Neural progenitor cell (in vitro differentiated cells): ENCODE measurements around the gene GINS1.

Source experiments
- EZH2 ChIP-seq: fragments of 200-600 bp; sonication (generic); IDR thresholded peaks from 2 replicates; pipeline ENCODE4 v1.6.1; 2017; ENCODE audit warnings: antibody characterized with exemption, mild to moderate bottlenecking, moderate library complexity
- EZH2phosphoT487 ChIP-seq: fragments of 200-600 bp; sonication (generic); IDR thresholded peaks from 2 replicates; pipeline ENCODE4 v1.6.1; 2017; ENCODE audit warnings: antibody characterized with exemption
- TF ChIP-seq, protein P1 (sequence below): fragments of 200-600 bp; sonication (generic); IDR thresholded peaks from 2 replicates; pipeline ENCODE4 v1.5.1; 2017; ENCODE audit warnings: antibody characterized with exemption, mild to moderate bottlenecking

DNA sequence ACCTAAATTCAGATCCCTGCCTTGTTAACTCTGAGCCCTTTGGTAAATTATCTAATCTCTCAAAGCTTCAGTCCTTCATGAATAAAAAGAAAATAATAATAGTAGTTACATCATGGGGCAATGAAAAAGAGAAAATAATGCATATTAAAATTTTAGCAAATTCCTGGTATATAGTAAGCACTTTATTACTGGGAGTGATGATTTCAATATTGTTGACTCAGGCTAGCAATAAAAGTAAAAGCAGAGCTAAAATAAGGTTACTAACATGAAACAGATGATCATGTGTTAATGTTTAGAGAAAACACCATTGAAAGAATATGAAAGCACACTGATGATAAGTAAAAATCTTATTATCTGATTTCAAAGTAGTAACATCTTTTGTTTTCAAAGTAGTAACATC lies 13.6 kb downstream of the GINS1 start:
- TF ChIP-seq, protein P1, sequence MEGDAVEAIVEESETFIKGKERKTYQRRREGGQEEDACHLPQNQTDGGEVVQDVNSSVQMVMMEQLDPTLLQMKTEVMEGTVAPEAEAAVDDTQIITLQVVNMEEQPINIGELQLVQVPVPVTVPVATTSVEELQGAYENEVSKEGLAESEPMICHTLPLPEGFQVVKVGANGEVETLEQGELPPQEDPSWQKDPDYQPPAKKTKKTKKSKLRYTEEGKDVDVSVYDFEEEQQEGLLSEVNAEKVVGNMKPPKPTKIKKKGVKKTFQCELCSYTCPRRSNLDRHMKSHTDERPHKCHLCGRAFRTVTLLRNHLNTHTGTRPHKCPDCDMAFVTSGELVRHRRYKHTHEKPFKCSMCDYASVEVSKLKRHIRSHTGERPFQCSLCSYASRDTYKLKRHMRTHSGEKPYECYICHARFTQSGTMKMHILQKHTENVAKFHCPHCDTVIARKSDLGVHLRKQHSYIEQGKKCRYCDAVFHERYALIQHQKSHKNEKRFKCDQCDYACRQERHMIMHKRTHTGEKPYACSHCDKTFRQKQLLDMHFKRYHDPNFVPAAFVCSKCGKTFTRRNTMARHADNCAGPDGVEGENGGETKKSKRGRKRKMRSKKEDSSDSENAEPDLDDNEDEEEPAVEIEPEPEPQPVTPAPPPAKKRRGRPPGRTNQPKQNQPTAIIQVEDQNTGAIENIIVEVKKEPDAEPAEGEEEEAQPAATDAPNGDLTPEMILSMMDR: no peak
- TF ChIP-seq EZH2: no peak
- TF ChIP-seq EZH2phosphoT487: no peak
